Activated CD8-positive, alpha-beta memory T cell treated with anti-CD3 and anti-CD28 coated beads, Interleukin-2, amount 50 U/mL, for 1 hour (primary cell): ENCODE results near the gene OR6C6.
"Not testable (repeated sequence)": the region's sequence is repeated elsewhere in the genome, so short reads cannot be mapped to it uniquely, and the experiment has no call there.

ENCODE experiments used
- DNase-seq: peaks from one replicate; pipeline ENCODE4 v3.0.0-alpha.2; 2020; ENCODE audit errors: extremely low read depth

Gene OR6C6

DNA sequence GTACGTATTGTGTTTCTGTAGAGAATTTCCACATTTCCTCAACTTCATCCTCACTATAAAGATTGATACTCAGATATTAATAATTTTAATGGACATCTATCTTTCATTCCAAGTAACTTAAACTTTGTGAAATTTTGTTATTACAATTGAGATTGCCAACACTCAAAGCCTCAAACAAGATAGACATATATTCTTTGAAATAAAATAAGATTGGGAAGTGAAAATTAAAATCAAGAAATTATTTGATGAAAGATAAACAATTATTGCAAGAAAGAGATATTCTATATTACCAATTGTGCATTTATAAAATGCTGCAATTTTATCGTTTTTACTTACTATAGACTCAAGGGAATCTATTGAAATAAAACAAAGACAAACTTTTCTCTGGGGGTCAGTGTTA is at the start of gene OR6C6:
Gene OR6C6 (minus strand): TSS at position 101 of the 400 bp plus-strand sequence. CDS start 1,337 bp downstream, outside the sequence.
- DNase-seq: no peak

DNA sequence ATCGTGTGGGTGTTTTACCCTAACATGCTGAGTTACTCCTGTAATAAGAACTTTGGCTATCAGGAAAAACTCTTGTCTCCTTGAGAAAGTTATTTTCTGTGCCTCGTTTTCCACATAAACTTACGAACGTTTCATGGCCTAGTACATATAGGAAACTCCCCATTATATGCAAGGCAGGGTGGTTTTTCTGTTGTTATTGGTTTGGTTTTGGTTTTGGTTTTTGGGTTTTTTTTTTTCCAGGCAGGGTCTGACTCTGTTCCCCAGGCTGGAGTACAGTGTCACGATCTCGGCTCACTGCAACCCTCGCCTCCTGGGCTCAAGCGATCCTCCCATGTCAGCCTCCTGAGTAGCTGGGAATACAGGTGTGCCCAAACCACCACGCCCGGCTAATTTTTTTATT is 39.6 kb upstream of the OR6C6 start:
- no peak for DNase-seq

DNA sequence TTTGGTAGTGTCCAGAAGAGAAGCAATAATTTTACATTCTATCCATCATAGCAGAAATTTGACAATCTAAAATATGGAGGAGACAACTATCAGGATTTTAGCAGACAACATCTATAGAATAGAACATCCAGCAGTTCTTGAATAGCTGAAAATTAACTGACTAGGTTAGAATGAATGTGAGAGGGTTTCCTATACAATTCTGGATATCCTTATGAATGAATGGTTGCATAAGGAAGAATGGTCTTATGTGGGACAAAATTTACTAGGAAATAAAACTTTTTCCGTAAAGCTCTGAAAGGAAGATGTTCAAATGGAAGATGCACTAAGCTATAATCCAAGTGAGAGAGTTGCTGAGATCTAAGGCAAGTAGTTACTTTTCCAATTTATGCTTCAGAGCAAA is 34.1 kb upstream of the OR6C6 start, which contains the start of gene OR6C3:
Gene OR6C3 (plus strand): TSS at position 301 of the 400 bp plus-strand sequence. CDS start 955 bp downstream, outside the sequence.
- no peak for DNase-seq

DNA sequence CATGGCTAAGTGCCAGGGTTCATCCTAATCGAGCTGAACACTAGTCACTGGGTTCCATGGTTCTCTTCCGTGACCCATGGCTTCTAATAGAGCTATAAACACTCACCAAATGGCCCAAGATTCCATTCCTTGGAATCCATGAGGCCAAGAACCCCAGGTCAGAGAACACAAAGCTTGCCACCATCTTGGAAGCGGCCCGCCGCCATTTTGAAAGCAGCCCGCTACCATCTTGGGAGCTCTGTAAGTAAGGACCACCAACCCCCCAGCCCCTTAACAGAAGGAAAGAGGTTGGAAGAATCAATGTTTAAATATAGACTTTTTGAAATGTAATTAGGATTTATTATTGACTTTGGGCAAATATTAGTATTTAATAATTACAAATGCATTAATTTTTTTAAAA is 29.4 kb upstream of the OR6C6 start:
- not testable (repeated sequence) for DNase-seq

DNA sequence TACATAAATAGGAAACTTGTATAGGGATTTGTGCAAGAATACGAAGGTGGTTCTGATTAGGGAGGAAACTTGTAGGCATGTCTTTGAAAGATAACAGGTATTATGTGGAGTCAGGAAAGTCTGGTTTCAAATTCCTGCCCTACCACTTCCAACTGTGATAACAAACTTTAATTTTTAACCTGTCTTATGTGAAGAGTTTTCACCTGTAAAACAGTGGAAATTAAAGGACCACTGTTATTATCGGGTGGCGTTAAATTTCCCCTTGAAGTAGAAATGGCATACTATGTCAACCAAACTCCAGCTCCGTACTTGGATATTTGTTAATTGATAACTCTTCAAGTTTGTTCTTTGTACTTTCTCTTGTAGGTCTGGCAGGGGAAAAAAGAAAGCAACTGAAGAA is 23.8 kb upstream of the OR6C6 start:
- no peak for DNase-seq

DNA sequence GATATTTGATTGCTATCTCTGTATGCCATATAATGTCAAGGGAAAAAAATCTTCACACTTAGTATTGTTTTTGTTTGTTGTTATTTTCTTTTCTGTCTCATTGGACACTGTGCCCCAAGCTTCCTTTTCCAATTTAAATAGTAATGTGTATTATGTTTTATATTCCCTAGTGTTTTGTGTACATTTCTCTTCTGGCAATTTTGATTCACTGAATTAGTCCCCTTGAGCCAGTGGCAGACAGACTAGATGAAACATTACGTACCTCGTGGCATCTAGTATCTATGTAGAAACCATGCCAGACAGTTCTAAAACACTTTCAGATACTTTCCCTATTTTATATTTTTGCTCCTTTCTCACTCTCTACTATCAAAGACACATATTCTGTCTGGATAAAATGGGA is 17.7 kb upstream of the OR6C6 start, which contains the start of gene OR6C1:
Gene OR6C1 (plus strand): TSS at position 301 of the 400 bp plus-strand sequence. CDS start 6,257 bp downstream, outside the sequence.
- DNase-seq: no peak

DNA sequence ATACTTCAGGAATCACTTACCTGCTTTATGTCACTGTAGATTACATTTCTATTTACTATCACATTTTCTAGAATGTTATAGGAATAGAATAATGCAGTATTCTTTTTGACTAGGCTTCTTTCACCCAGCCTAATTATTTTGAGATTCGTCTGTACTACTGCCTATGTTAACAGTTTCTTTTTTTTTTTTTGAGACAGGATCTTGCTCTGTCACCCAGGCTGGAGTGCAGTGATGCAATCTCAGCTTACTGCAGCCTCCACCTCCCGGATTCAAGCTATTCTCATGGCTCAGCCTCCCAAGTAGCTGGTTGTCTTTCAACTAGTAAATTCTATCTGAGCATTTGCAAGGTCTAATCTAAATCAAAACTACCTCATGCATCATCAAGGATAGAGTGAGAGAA is 6.4 kb downstream of the OR6C6 start:
- no peak for DNase-seq

DNA sequence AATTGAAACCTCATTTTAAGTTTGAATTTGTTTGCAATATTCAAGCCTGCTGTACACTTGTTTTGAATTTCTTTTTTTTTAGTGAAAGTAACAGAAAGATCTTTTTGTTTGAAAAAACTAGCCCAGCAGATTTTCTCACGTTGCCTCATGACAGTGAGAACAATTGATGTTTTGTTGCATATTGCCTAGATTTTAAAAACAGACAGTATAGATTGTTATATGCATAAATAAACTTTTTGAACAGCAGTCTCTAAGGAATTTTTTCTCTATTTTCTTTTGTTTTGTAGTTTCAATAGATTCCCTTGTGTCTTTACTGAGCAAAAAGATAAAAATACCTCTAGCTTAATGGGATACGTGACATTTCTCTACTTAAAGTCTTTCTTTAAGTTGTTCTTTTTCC is 15.4 kb downstream of the OR6C6 start:
- no peak for DNase-seq

DNA sequence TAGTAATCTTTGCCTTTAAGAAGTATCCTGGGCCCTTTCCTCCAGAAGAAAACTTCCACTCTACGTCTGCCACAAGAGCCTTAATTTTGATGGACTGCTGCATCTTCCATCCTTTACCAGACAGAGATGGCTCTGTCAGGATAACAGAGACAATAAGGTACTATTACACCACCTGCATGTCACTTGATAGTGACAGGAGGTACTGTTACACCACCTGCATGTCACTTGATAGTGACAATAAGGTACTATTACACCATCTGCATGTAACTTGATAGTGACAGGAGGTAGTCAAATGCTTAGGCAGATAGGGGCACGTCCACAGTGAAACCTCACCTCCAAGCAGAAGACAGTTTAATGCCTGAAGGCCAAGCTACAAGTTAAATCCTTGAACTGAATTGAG is 38.1 kb downstream of the OR6C6 start:
- no peak for DNase-seq

DNA sequence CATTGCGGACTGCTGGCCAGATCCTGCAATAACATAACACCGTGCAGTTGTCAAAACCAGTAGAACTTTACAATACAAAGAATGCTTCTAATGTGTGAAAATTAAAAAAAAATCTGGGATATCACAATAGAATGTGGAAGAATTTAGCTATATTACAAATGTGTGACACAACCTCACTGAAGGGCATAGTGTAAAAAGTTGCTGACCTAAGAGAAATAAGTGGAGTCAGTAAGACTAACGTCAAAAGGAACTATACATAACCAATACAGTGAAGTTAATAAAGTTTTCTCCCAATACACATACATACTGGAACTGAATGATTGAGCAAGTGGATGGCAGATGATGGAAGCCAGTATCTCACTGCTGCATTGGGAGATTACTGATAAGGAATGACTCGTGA is 39.5 kb downstream of the OR6C6 start:
- no peak for DNase-seq

DNA sequence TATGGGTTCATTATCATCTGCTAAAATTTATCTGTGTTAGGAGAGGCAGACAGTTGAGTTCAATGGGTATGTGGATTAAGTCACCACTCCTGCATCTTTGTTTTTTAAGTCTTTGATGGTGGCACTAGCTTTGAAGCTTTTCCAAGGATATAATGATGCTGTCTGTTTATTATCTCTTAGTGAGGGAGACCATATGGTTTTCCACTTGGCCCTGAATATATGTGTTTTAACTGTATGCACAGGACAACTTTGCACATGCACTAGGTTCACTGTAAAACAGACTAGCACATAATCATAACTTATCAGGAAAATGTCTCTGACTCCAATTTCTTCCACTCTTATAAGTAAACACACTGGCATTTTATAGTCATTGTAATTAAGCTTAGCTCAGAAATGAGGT is 43.1 kb downstream of the OR6C6 start:
- DNase-seq: no peak

DNA sequence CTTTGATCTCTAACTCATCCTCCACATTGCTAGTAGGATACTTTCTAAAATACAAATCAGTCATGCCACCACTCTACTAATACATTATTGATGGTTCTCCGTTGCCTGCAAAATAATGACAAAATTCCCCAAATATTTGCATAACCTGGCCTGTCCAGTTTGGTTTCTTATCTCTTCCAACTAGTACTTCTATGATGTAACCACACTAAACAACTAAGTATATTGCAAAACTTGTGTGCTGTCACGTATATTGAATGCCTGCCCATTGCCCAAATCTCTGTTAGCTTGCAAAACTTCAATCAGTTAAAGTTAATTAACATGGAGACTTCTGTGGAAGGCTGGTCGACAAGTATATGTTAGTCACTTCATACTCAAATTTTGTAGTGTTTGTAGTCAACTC is 45.4 kb downstream of the OR6C6 start:
- DNase-seq: no peak

DNA sequence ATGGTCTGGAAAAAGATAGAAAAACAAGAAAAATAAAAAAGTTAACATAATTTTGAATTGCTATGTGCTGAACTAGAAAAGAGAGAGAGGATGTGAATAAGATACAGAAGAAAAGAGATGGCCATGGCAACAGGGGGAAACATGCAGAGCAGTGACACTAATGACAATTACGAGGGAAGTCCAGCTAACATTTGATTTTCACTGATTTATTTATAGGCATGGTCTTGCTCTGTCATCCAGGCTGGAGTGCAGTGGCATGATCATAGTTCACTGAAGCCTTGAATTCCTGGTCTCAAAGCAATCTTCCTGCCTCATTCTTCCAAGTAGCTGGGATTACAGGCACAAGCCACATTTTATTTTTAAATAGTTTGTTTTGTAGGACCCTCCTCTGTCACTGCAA is 50.2 kb downstream of the OR6C6 start:
- no peak for DNase-seq

DNA sequence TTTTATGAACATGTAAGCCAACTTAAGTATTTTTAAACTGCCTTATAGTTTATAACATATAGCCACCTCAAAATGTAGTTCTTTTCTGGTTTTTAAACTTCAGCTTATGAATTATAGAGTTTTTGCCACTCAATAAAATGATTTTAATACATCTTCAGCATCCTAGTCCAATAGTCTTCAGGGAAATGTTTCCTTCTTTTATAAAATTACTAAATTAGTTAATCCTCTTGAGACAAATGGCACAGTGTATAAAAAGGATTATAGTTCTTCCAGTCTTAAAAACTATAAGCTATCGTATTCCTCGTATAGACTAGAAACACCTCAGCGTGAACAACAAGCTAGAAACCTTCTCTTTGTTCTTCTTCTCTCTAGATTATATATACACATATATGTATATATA is 52.1 kb downstream of the OR6C6 start, which contains the start of gene OR6C74:
Gene OR6C74 (plus strand): TSS at position 301 of the 400 bp plus-strand sequence. CDS start 2,679 bp downstream, outside the sequence.
- no peak for DNase-seq
